ENCODE measurements around the gene SHROOM3. TPM values are rescaled to one million over a fixed set of nuclear protein-coding genes. Genes with fewer than 3 reads are reported as not detected.

The SHROOM3 gene
- total and polyA plus RNA-seq, 8 donors, result 6.1 to 212 (median 77.6) TPM

DNA sequence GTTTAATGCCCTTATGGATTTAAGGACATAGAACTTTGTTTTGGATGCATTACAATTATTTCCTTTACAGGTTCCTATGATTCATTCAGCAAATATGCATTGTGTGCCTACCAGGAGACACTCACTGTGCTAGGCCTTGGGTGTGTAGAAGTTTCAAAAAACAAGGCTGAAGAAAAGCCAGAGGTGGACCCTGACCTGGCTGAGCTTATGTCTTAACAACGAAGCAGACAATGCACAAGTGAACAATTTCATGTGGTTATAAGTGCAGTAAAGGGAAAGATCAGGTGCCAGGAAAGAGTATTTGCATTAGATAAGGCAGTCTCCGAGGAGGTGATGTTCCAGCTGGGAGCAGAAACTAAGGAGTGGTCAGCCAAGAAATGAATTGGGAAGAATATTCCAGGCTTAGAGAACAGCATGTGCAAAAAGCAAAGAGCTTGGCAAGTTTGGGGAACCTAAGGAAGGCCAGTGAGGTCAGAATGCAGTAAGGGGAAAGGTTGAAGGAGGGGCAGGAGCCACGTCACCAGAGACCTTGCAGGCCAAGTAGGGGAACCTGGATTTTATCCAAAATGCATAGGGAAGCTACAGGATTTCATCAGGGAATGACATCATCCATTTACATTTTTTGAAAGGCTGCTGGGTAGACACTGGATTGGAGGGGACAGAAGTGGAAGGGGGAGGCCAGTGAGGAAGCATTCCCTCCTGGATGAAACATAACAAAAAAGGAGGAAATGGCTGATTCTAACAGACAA lies 269.3 kb downstream of the SHROOM3 start:
- WGBS, 5 donors, result 16 to 35% (median 22%) methylated on average over 3 of the region's 3 CpGs
- H3K27me3 ChIP-seq, result no peaks in the 10 kb centered on the region
- DNase-seq, result peak; percentile 70 to 86
- no peaks in the 10 kb centered on the region for H3K36me3 ChIP-seq
- H3K9me3 ChIP-seq, result no peaks in the 10 kb centered on the region
- H3K27ac ChIP-seq, result peak overlapping the region; percentile 83 to 92 (median 87)
- TF ChIP-seq EP300 (IDR thresholded peaks at IDR 0.05) (no peak), POLR2A (IDR thresholded peaks at IDR 0.05) (no peak), POLR2AphosphoS5 (IDR thresholded peaks at IDR 0.05) (peak; percentile 23 to 88 (median 84))
- TF ChIP-seq, protein P1, sequence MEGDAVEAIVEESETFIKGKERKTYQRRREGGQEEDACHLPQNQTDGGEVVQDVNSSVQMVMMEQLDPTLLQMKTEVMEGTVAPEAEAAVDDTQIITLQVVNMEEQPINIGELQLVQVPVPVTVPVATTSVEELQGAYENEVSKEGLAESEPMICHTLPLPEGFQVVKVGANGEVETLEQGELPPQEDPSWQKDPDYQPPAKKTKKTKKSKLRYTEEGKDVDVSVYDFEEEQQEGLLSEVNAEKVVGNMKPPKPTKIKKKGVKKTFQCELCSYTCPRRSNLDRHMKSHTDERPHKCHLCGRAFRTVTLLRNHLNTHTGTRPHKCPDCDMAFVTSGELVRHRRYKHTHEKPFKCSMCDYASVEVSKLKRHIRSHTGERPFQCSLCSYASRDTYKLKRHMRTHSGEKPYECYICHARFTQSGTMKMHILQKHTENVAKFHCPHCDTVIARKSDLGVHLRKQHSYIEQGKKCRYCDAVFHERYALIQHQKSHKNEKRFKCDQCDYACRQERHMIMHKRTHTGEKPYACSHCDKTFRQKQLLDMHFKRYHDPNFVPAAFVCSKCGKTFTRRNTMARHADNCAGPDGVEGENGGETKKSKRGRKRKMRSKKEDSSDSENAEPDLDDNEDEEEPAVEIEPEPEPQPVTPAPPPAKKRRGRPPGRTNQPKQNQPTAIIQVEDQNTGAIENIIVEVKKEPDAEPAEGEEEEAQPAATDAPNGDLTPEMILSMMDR (IDR thresholded peaks at IDR 0.05), result no peak
- peaks cover 62 to 90% (median 75%) of the 10 kb centered on the region in 4 donors for H3K4me1 ChIP-seq
- no peak overlapping the region for H3K4me3 ChIP-seq
- intact Hi-C loops (cut with DNase I; ENCODE audit: low total_unique reads), result no loop called here

GRCh38 chr4:76705472-76705871 lies 270.4 kb downstream of the SHROOM3 start:
- intact Hi-C loops (cut with DNase I; ENCODE audit: low total_unique reads), result no loop called here
- H3K27ac ChIP-seq, result peak overlapping the region; percentile 83 to 92 (median 87)
- DNase-seq, result no peak
- H3K36me3 ChIP-seq, result peaks cover 0 to under 1% (median under 1%) of the 10 kb centered on the region in 4 donors
- H3K4me3 ChIP-seq, result no peak overlapping the region
- no peaks in the 10 kb centered on the region for H3K27me3 ChIP-seq
- TF ChIP-seq POLR2A (IDR thresholded peaks at IDR 0.05) (no peak), POLR2AphosphoS5 (IDR thresholded peaks at IDR 0.05) (no peak), EP300 (IDR thresholded peaks at IDR 0.05) (no peak)
- TF ChIP-seq, protein P1 (IDR thresholded peaks at IDR 0.05), result no peak
- 21 to 72% (median 29%) methylated on average over 1 of the region's 1 CpG for WGBS, 5 donors
- no peaks in the 10 kb centered on the region for H3K9me3 ChIP-seq
- H3K4me1 ChIP-seq, result peaks cover 51 to 88% (median 75%) of the 10 kb centered on the region in 4 donors

- Histone ChIP-seq H3K36me3 (peaks cover 0 to 12% (median 11%) of the 10 kb centered on the region in 4 donors), H3K27ac (peak overlapping the region; percentile 79 to 92 (median 85))
- TF ChIP-seq POLR2AphosphoS5 (IDR thresholded peaks at IDR 0.05), result peak in 2 of 3 donors; percentile 31 to 60
- TF ChIP-seq POLR2A (IDR thresholded peaks at IDR 0.05), result no peak
- TF ChIP-seq, protein P1 (IDR thresholded peaks at IDR 0.05), result no peak
- TF ChIP-seq EP300 (IDR thresholded peaks at IDR 0.05), result no peak
Observed at GRCh38 chr4:76706581-76706980, 271.6 kb downstream of the SHROOM3 start.

GRCh38 chr4:76708971-76709771 lies 274.1 kb downstream of the SHROOM3 start:
- Histone ChIP-seq H3K4me1 (peaks cover 29 to 66% (median 56%) of the 10 kb centered on the region in 4 donors), H3K27me3 (no peaks in the 10 kb centered on the region), H3K36me3 (peaks cover 0 to 33% (median 27%) of the 10 kb centered on the region in 4 donors), H3K27ac (peak overlapping the region; percentile 28 to 92 (median 85)), H3K4me3 (no peak overlapping the region), H3K9me3 (no peaks in the 10 kb centered on the region)
- intact Hi-C loops (cut with DNase I; ENCODE audit: low total_unique reads), result no loop called here
- TF ChIP-seq POLR2A (IDR thresholded peaks at IDR 0.05), result no peak
- no peak for TF ChIP-seq EP300 (IDR thresholded peaks at IDR 0.05)
- TF ChIP-seq, protein P1 (IDR thresholded peaks at IDR 0.05), result no peak
- no peak for TF ChIP-seq POLR2AphosphoS5 (IDR thresholded peaks at IDR 0.05)
- WGBS, 5 donors, result 54 to 63% (median 58%) methylated on average over 5 of the region's 5 CpGs
- DNase-seq, result peak in 1 of 2 donors; percentile 59

More at GRCh38 chr4:76706581-76706980, 271.6 kb downstream of the SHROOM3 start:
- Histone ChIP-seq H3K9me3 (no peaks in the 10 kb centered on the region), H3K4me3 (no peak overlapping the region), H3K4me1 (peaks cover 51 to 82% (median 72%) of the 10 kb centered on the region in 4 donors), H3K27me3 (no peaks in the 10 kb centered on the region)
- DNase-seq, result no peak
- WGBS, 5 donors, result 46 to 70% (median 61%) methylated on average over 6 of the region's 6 CpGs
- intact Hi-C loops (cut with DNase I; ENCODE audit: low total_unique reads), result no loop called here

Data from stomach (tissue), 9 donors.